Left renal cortex interstitium (tissue), 4 donors: ENCODE measurements around the gene LPAR1. TPM values are rescaled to one million over a fixed set of nuclear protein-coding genes. Genes with fewer than 3 reads are reported as not detected.
A peak's percentile ranks its signal among the peaks of the same experiment; 100 is the strongest.
"Not testable (repeated sequence)": the region's sequence is repeated elsewhere in the genome, so short reads cannot be mapped to it uniquely, and the experiment has no call there.

Source experiments
- DNase-seq, 4 donors: peaks; one replicate each; pipeline ENCODE4 v3.0.0-alpha.2; 2013; ENCODE audit warnings: low read depth in 4 of 4, low spot score in 2 of 4, missing footprints in 1 of 4
- polyA plus RNA-seq, 4 donors: library from polyadenylated mRNA; unstranded; fragments of 120-200 nt; gene quantifications; one replicate each; pipeline ENCODE4 v1.2.1, GENCODE V29; 2013; ENCODE audit not compliant: insufficient read length in 4 of 4

Gene LPAR1
- polyA plus RNA-seq, 4 donors: 22.9 to 33.1 (median 27.3) TPM

- DNase-seq: peak in 1 of 4 donors; percentile 21
Measured at GRCh38 chr9:110835404-110835803, 202.9 kb downstream of the LPAR1 start.

GRCh38 chr9:110832926-110833325 lies 205.3 kb downstream of the LPAR1 start:
- DNase-seq: no peak

- DNase-seq: no peak
Measured at GRCh38 chr9:110830495-110830894, 207.8 kb downstream of the LPAR1 start.

- no peak for DNase-seq
Measured at GRCh38 chr9:110828264-110828663, 210.0 kb downstream of the LPAR1 start.

GRCh38 chr9:110826400-110826799 lies 211.9 kb downstream of the LPAR1 start:
- not testable (repeated sequence) for DNase-seq

GRCh38 chr9:110825950-110826349 lies 212.3 kb downstream of the LPAR1 start:
- DNase-seq: no peak

- not testable (repeated sequence) for DNase-seq
Measured at GRCh38 chr9:110825129-110825528, 213.1 kb downstream of the LPAR1 start.
